NCI-H2171 (cell line): ENCODE measurements around the gene NAALAD2.
"Not testable (repeated sequence)": the region's sequence is repeated elsewhere in the genome, so short reads cannot be mapped to it uniquely, and the experiment has no call there.

Experiments
- DNase-seq: peaks from one replicate; lab custom pipeline; 2025; lab: John Stamatoyannopoulos, UW

The NAALAD2 gene

GRCh38 chr11:90134478-90135003 lies at the start of gene NAALAD2:
Gene NAALAD2, plus strand, starts transcription at chr11:90134663. Its CDS starts 96 bp downstream, at chr11:90134759.
- no peak for DNase-seq

GRCh38 chr11:90085650-90086049 lies 48.8 kb upstream of the NAALAD2 start, which contains the start of gene UBTFL1:
Gene UBTFL1, plus strand, starts transcription at chr11:90085950. Its CDS starts 0 bp downstream, at chr11:90085950.
- not testable (repeated sequence) for DNase-seq

GRCh38 chr11:90088731-90089130 lies 45.7 kb upstream of the NAALAD2 start:
- not testable (repeated sequence) for DNase-seq

DNA sequence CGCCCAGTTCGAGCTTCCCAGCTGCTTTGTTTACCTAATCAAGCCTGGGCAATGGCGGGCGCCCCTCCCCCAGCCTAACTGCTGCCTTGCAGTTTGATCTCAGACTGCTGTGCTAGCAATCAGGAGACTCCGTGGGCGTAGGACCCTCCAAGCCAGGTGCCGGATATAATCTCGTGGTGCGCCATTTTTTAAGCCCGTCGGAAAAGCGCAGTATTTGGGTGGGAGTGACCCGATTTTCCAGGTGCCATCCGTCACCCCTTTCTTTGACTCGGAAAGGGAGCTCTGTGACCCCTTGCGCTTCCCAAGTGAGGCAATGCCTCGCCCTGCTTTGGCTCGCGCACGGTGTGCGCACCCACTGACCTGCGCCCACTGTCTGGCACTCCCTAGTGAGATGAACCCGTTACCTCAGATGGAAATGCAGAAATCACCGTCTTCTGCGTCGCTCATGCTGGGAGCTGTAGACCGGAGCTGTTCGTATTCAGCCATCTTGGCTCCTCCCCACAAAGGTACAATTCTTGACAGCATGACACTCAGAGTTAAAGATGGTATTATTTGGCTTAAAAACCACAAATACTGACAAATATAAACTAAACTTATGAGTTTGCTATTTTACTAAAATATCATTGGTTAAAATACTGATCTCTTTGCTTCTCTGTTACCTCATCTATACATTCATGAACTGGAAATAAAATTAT lies 39.1 kb upstream of the NAALAD2 start:
- DNase-seq: not testable (repeated sequence)

- DNase-seq: not testable (repeated sequence)
These were observed 36.2 kb upstream of the NAALAD2 start for GRCh38 chr11:90098261-90098660.

DNA sequence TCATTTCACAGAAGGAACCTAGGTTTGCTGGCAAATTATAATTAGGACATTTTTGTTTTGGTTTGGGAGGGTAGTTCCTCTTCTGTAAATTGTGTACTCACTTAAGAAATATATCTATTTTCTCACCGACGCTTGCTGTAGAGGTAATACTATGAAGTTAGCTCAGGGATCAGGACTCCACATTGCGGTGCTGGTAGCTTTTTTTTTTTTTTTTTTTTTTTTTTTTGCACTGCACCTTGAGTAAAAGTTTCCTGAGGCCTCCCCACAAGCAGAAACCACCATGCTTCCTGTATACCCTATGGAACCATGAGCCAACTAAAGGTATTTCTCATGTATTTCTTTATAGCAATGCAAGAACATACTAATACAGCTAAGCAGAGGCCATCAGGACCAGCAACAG lies 34.0 kb upstream of the NAALAD2 start:
- DNase-seq: no peak

DNA sequence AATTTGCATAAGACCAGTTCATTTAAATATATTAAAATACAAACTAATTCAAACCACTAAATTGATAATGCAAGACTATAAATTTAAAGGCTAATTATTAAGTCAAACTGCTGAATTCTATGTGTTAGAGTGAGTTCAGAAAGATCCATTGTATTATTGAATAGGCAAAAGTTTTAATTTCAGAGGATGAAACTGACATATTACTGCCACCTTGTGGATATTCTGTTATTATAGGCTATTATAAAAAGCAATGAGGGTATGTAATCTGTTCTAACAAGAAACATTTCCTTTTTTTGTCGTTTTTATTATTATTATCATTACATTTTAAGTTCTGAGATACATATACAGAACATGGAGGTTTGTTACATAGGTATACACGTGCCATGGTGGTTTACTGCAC lies 20.9 kb upstream of the NAALAD2 start:
- no peak for DNase-seq

GRCh38 chr11:90120191-90120590 lies 14.3 kb upstream of the NAALAD2 start:
- DNase-seq: no peak

DNA sequence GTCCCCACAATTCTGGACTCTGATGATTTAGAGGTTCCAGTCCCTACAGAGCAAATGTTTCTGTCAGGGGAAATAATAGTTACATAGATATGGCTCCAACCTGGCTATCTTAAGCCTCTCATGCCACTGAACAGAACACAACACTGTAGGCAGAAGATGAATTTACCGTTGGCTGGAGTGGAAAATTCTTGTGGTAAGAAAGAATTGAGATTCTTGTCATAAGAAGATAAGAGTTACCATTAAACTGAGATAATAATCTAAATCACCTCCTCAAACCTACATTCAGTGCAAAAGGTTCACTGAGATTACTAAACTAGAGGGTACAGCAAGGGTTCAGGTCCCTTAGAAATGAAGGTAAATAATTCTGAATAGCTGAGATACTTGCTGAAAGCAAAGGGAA lies 10.1 kb upstream of the NAALAD2 start:
- DNase-seq: no peak

- DNase-seq: no peak
These were observed 9.5 kb upstream of the NAALAD2 start for GRCh38 chr11:90124946-90125345.

DNA sequence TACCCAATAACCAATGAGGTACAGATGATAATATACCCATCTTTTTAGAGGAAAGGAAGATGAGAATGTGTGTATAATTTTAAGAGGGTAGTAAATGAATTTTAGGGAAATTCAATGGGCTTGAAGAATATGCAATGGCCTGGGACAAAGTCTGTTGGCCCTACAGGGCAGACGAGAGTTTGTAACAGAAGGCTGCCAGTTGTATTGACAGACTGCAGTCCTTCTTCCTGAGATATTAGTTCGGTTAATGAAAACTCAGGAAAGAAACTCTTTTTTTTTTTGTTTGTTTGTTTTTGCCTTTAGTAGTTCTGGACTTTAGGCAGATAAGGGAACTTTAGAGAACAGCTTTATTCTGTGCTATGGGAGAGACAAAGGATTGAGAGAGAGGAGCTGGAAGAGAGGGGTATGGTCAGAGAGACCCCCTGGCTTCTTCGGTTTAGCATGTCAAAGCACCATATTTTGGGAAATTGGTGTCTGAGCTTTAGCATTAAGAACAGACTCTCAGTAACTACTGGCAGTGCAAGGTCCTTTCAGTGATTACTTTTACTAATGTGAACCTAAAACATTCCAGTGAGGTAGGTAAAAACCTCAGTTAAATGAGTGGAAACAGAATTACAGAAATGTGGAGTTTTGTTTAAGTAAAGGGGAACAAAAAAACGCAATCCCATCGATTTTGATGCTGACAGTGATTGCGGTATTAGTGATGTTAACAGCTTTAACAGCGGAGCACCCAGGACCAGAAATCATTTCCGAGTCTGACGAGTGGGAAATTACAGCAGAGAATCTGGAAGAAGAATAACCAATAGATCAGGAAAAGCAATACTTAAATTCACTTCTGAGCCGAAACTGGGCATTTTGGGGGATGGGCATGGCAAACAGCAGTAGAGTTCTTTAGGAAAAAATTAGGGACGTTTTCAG lies 644 bp upstream of the NAALAD2 start:
- no peak for DNase-seq

GRCh38 chr11:90135016-90135415 lies 553 bp downstream of the NAALAD2 start:
- no peak for DNase-seq

DNA sequence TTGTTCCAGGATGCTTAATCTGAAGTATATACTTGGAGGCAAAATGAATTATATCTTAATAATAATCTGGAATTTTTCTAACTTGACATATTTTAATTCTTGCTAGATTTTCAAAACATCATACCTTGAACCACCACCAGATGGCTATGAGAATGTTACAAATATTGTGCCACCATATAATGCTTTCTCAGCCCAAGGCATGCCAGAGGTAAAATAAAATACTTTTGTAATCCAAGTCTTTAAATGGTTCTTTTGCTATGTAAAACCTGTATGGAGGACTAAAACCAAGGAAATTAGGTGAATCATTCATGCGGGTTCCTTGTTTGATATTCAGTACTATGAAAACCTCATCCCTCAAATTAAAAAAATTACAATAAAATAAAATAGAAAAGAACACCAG lies 14.4 kb downstream of the NAALAD2 start:
- no peak for DNase-seq

GRCh38 chr11:90166982-90167573 lies 32.6 kb downstream of the NAALAD2 start:
- not testable (repeated sequence) for DNase-seq

DNA sequence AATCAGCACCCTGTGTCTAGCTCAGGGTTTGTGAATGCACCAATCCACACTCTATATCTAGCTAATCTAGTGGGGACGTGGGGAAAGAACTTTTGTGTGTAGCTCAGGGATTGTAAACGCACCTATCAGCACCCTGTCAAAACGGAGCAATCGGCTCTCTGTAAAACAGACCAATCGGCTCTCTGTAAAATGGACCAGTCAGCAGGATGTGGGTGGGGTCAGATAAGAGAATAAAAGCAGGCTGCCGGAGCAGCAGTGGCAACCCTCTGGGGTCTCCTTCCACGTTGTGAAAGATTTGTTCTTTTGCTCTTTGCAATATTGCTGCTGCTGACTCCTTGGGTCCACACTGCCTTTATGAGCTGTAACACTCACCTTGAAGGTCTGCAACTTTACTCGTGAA lies 33.2 kb downstream of the NAALAD2 start:
- not testable (repeated sequence) for DNase-seq

GRCh38 chr11:90168571-90168970 lies 34.1 kb downstream of the NAALAD2 start:
- no peak for DNase-seq

- no peak for DNase-seq
These were observed 36.9 kb downstream of the NAALAD2 start for GRCh38 chr11:90171359-90171758.

DNA sequence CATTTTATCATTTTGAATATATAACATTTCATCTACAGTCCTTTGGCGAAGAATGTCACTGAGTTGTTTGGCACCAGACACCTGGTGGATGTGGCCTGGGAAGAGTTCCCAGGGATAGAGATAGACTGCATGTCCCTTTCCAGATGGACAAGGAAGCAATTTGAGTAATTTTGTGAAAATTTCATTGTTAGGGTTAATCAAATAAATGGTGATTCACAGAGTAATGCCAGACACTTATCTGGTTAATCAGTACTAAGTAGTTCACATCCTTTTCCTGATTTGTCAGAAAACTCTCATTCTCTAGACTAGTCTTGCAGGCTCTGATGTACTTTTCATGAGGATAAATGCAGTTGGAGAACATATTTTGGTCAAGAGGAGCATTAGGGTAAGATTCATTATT lies 41.6 kb downstream of the NAALAD2 start:
- DNase-seq: no peak

DNA sequence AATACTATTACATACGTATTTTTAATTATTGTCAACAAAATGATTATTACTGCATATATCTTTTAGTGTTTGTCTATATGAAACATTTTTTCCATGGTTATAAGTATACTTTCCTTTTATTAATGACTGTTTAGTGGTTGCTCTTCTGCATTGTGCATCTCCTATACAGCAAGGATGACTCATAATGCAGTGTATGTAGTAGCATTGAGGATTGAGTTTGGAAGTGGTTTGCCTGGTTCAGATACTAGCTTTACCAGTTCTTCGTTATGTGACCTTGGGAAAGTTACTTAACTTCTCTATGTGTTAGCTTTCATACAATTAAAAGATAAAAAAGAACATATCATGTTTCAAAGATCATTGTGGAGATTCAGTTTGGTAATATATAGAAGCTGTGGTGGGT lies 44.3 kb downstream of the NAALAD2 start:
- DNase-seq: no peak

- DNase-seq: no peak
These were observed 45.5 kb downstream of the NAALAD2 start for GRCh38 chr11:90179923-90180322.

DNA sequence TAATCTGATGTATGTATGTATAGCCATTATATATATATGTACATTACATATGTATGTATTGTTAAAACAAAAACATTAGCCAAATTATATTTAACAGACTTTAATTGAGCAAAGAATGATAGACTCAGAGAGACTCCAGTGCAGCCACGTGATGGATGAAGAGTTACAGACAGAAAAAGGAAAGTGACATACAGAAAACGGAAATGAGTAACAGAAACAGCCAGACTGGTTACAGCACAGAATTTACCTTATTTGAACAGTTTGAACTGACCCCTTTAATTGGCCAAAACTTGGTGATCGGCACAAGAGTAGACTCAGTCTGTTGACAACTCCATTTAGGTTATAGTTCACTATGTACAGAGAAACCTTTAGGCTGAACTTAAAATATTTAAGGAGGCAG lies 53.4 kb downstream of the NAALAD2 start:
- DNase-seq: no peak

- DNase-seq: no peak
These were observed 54.5 kb downstream of the NAALAD2 start for GRCh38 chr11:90189011-90189410.
